ENCODE data around the gene RBM10. TPM values are rescaled to one million over a fixed set of nuclear protein-coding genes. Genes with fewer than 3 reads are reported as not detected.

The RBM10 gene
- total RNA-seq, 4 donors from 2014 or later = 24.3 to 27.0 (median 25.4) TPM

GRCh38 chrX:47174846-47175587 lies 30.0 kb downstream of the RBM10 start:
- no peak for DNase-seq (ENCODE audit: low spot score)

GRCh38 chrX:47175588-47175980 lies 30.6 kb downstream of the RBM10 start:
- no peak for DNase-seq (ENCODE audit: low spot score)
- no peak for ATAC-seq (ENCODE audit: low FRiP score)
- TF ChIP-seq CTCF (IDR thresholded peaks at IDR 0.05) = no peak

More at GRCh38 chrX:47174846-47175587, 30.0 kb downstream of the RBM10 start:
- no peak for TF ChIP-seq CTCF (IDR thresholded peaks at IDR 0.05)
- ATAC-seq (ENCODE audit: low FRiP score) = no peak

- DNase-seq (ENCODE audit: low spot score) (no peak), ATAC-seq (ENCODE audit: low FRiP score) (no peak)
- no peak for TF ChIP-seq CTCF (IDR thresholded peaks at IDR 0.05)
Observed at GRCh38 chrX:47176101-47176740, 31.2 kb downstream of the RBM10 start.

- no peak for TF ChIP-seq CTCF (IDR thresholded peaks at IDR 0.05)
- DNase-seq (ENCODE audit: low spot score) (no peak), ATAC-seq (ENCODE audit: low FRiP score) (no peak)
Observed at GRCh38 chrX:47177079-47177478, 32.1 kb downstream of the RBM10 start.

- DNase-seq (ENCODE audit: low spot score) (no peak), ATAC-seq (ENCODE audit: low FRiP score) (no peak)
- TF ChIP-seq CTCF (IDR thresholded peaks at IDR 0.05) = no peak
Observed at GRCh38 chrX:47178337-47178736, 33.3 kb downstream of the RBM10 start.

GRCh38 chrX:47179221-47179927 lies 34.4 kb downstream of the RBM10 start:
- no peak for TF ChIP-seq CTCF (IDR thresholded peaks at IDR 0.05)
- ATAC-seq (ENCODE audit: low FRiP score) (no peak), DNase-seq (ENCODE audit: low spot score) (no peak)

All from omental fat pad (tissue), 4 donors.